Esophagus squamous epithelium (tissue), 5 donors: Measurements from ENCODE around the gene THAP11. TPM values are rescaled to one million over a fixed set of nuclear protein-coding genes. Genes with fewer than 3 reads are reported as not detected.
"Not testable (repeated sequence)": the region's sequence is repeated elsewhere in the genome, so short reads cannot be mapped to it uniquely, and the experiment has no call there.

Experiments
- DNase-seq: peaks from one replicate; lab custom pipeline; 2025; lab: John Stamatoyannopoulos, UW
- H3K27ac ChIP-seq, 4 donors: fragments of 200-600 bp; sonication (generic); one replicate each; pipeline ENCODE4 v1.5.1; 2016 to 2019; ENCODE audit warnings: mild to moderate bottlenecking in 1 of 4
- H3K27me3 ChIP-seq, 4 donors: fragments of 200-600 bp; sonication (generic); 1 replicate in 3 of 4; 2 replicates in 1 of 4; pipeline versions ENCODE4 v1.5.1 to v1.6.0; 2017 to 2021; ENCODE audit warnings: antibody characterized with exemption in 1 of 4
- H3K36me3 ChIP-seq, 3 donors: fragments of 200-600 bp; sonication (generic); one replicate each; pipeline ENCODE4 v1.5.1; 2016 to 2019
- H3K4me1 ChIP-seq, 3 donors: fragments of 200-600 bp; sonication (generic); one replicate each; pipeline ENCODE4 v1.5.1; 2017 to 2019
- H3K4me3 ChIP-seq, 4 donors: fragments of 200-600 bp; sonication (generic); 1 replicate in 3 of 4; 2 replicates in 1 of 4; pipeline ENCODE4 v1.5.1; 2016 to 2019; ENCODE audit warnings: mild to moderate bottlenecking in 2 of 4, moderate library complexity in 1 of 4
- H3K9me3 ChIP-seq, 3 donors: fragments of 200-600 bp; sonication (generic); one replicate each; pipeline ENCODE4 v1.5.1; 2016 to 2019
- POLR2A ChIP-seq, 4 donors: fragments of 450-650 bp; IDR thresholded peaks; one replicate each; pipeline ENCODE4 v1.6.1; 2017; ENCODE audit warnings: antibody characterized with exemption in 4 of 4, mild to moderate bottlenecking in 4 of 4, moderate library complexity in 3 of 4
- WGBS, 2 donors: methylation state at CpG; one replicate each; pipeline ENCODE4 v1.1.5; 2018; 5-methylcytosine and 5-hydroxymethylcytosine counted together
- intact Hi-C: fragments of 100-400 bp; cut with DNase I; formaldehyde crosslinking; loops from one replicate; pipeline ENCODE4 v1.15.0; 2022
- total RNA-seq, 4 donors: library from RNA; depleted of rRNA; stranded (reverse); fragments of >200 nt; gene quantifications; one replicate each; pipeline ENCODE4 v1.1.0, GENCODE V29; 2016
- TF ChIP-seq, protein P1 (sequence below), 6 experiments: fragments of 450-650 bp in 4 of 6; fragments of 200-600 bp in 2 of 6; sonication (generic) in 2 of 6; IDR thresholded peaks; one replicate each; pipeline ENCODE4 v1.5.1; 2016 to 2019; ENCODE audit warnings: antibody characterized with exemption in 6 of 6, mild to moderate bottlenecking in 4 of 6, moderate library complexity in 4 of 6
- donor health status: DM: yes; HTN: yes; CAD: no.

Gene THAP11
- total RNA-seq, 4 donors from 2014 or later, result 35.8 to 48.8 (median 42.1) TPM

GRCh38 chr16:67833415-67834241 is 8.5 kb upstream of the THAP11 start:
- TF ChIP-seq, protein P1, sequence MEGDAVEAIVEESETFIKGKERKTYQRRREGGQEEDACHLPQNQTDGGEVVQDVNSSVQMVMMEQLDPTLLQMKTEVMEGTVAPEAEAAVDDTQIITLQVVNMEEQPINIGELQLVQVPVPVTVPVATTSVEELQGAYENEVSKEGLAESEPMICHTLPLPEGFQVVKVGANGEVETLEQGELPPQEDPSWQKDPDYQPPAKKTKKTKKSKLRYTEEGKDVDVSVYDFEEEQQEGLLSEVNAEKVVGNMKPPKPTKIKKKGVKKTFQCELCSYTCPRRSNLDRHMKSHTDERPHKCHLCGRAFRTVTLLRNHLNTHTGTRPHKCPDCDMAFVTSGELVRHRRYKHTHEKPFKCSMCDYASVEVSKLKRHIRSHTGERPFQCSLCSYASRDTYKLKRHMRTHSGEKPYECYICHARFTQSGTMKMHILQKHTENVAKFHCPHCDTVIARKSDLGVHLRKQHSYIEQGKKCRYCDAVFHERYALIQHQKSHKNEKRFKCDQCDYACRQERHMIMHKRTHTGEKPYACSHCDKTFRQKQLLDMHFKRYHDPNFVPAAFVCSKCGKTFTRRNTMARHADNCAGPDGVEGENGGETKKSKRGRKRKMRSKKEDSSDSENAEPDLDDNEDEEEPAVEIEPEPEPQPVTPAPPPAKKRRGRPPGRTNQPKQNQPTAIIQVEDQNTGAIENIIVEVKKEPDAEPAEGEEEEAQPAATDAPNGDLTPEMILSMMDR (IDR thresholded peaks at IDR 0.05), result no peak
- peak in 2 of 4 donors; percentile 40 to 73 for TF ChIP-seq POLR2A (IDR thresholded peaks at IDR 0.05)
- WGBS, 2 donors, result 0 to 3% methylated on average over 6 to 11 of the region's 49 CpGs
- no peaks in the 10 kb centered on the region for H3K27me3 ChIP-seq
- H3K4me3 ChIP-seq, result peak overlapping the region; percentile 56 to 88 (median 73)
- intact Hi-C loops, result no loop called here
- peak overlapping the region; percentile 78 to 86 (median 83) for H3K27ac ChIP-seq
- no peaks in the 10 kb centered on the region for H3K9me3 ChIP-seq
- H3K36me3 ChIP-seq, result peaks cover 26 to 37% (median 33%) of the 10 kb centered on the region in 3 donors
- H3K4me1 ChIP-seq, result peaks cover 11 to 42% (median 12%) of the 10 kb centered on the region in 3 donors
- peak; percentile 38 for DNase-seq

DNA sequence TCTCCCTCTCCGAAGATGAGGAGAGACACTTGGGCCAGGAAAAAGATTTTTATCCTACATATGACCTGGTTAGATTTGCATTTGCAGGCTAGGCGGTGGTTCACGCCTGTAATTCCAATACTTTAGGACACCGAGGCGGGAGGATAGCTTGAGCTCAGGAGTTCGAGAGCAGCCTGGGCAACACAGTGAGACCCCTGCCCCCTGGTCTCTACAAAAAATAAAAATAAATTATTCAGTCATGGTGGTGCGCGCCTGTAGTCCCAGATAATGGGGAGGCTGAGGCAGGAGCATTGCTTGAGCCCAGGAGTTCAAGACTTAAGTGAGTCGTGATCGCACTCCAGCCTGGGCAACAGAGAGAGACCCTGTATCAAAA is 7.9 kb upstream of the THAP11 start:
- Histone ChIP-seq H3K4me1 (peaks cover 11 to 42% (median 12%) of the 10 kb centered on the region in 3 donors), H3K36me3 (peaks cover 20 to 31% (median 27%) of the 10 kb centered on the region in 3 donors), H3K27ac (peak overlapping the region in 3 of 4 donors; percentile 81 to 86 (median 85)), H3K4me3 (peak overlapping the region in 3 of 4 donors; percentile 70 to 88 (median 76)), H3K9me3 (no peaks in the 10 kb centered on the region), H3K27me3 (no peaks in the 10 kb centered on the region)
- no peak for DNase-seq
- intact Hi-C loops, result no loop called here
- TF ChIP-seq, protein P1 (IDR thresholded peaks at IDR 0.05), result no peak
- no peak for TF ChIP-seq POLR2A (IDR thresholded peaks at IDR 0.05)
- 62 to 89% methylated on average over 10 of the region's 10 CpGs for WGBS, 2 donors

DNA sequence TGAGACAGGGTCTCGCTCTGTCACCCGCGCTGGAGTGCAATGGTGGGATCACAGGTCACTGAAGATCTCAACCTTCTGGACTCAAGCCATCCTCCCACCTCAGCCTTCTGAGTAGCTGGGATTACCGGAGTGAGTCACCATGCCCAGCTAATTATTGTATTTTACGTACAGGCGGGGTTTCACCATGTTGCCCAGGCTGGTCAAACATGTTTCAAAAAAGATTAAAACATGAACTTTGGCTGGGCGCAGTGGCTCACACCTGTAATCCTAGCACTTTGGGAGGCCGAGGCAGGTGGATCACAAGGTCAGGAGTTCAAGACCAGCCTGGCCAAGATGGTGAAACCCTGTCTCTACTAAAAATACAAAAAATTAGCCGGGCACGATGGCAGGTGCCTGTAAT is 4.9 kb upstream of the THAP11 start:
- H3K27ac ChIP-seq, result peak overlapping the region in 1 of 4 donors; percentile 42
- H3K36me3 ChIP-seq, DNase-seq, H3K27me3 ChIP-seq, intact Hi-C loops, H3K9me3 ChIP-seq, H3K4me3 ChIP-seq: not testable (repeated sequence)
- H3K4me1 ChIP-seq, result peaks cover 11 to 48% (median 12%) of the 10 kb centered on the region in 3 donors
- 43 to 66% methylated on average over 10 of the region's 10 CpGs for WGBS, 2 donors

GRCh38 chr16:67837811-67838210 is 4.3 kb upstream of the THAP11 start:
- no peak for TF ChIP-seq POLR2A (IDR thresholded peaks at IDR 0.05)
- TF ChIP-seq, protein P1 (IDR thresholded peaks at IDR 0.05), result no peak
- peaks cover 6 to 47% (median 8%) of the 10 kb centered on the region in 3 donors for H3K4me1 ChIP-seq

DNA sequence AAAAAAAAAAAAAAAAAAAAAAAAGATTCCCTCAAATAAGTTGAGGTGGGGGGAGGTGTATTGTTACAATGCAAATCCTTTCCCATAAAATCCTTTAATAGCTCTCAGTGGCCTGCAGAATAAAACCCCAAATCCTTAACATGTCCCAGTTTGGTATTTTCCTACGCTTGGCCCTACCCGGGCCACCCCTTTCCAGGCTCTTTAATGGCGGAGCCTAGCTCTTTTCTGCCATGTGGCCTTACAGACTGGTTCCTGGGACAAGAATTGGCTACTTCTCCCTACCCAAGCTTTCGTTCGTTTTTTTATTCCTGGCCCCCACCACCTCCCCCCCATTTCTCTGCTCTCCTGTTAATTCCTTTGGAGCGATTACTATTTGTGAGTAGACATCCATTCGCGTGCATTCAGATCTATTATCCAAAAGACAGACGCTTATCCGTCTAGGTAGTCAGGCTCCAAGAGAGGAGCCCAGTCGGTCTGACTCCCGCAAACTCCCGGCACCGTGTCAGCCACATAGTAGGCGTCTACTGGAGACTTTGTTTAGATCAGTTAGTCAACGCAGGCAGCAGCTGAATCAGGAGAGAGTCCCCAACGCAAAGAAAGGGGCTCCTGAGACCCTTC is 813 bp upstream of the THAP11 start:
- H3K4me3 ChIP-seq, result peak overlapping the region; percentile 76 to 86 (median 82)

More at GRCh38 chr16:67837811-67838210, 4.3 kb upstream of the THAP11 start:
- WGBS, 2 donors, result 77 to 91% methylated on average over 2 of the region's 2 CpGs
- H3K9me3 ChIP-seq, result no peaks in the 10 kb centered on the region
- H3K27ac ChIP-seq, result no peak overlapping the region
- intact Hi-C loops, result no loop called here
- H3K4me3 ChIP-seq, result no peak overlapping the region
- H3K36me3 ChIP-seq, result no peaks in the 10 kb centered on the region
- no peaks in the 10 kb centered on the region for H3K27me3 ChIP-seq
- no peak for DNase-seq

More for the DNA sequence above, 813 bp upstream of the THAP11 start:
- Histone ChIP-seq H3K4me1 (peaks cover 28 to 59% (median 34%) of the 10 kb centered on the region in 3 donors), H3K36me3 (no peaks in the 10 kb centered on the region), H3K27ac (peak overlapping the region; percentile 99 to 100 (median 100)), H3K27me3 (no peaks in the 10 kb centered on the region), H3K9me3 (no peaks in the 10 kb centered on the region)
- TF ChIP-seq, protein P1 (IDR thresholded peaks at IDR 0.05), result no peak
- intact Hi-C loops, result no loop called here
- 44 to 58% methylated on average over 8 to 15 of the region's 17 CpGs for WGBS, 2 donors
- no peak for DNase-seq
